DMS114 treated with DMSO at 0.1 percent for 48 hours (cell line): ENCODE data around the gene DGKI.
"Not testable (repeated sequence)": the region's sequence is repeated elsewhere in the genome, so short reads cannot be mapped to it uniquely, and the experiment has no call there.

Experiments used
- DNase-seq: peaks from one replicate; lab custom pipeline; 2025; ENCODE audit not compliant: unreplicated experiment; lab: John Stamatoyannopoulos, UW

The DGKI gene

DNA sequence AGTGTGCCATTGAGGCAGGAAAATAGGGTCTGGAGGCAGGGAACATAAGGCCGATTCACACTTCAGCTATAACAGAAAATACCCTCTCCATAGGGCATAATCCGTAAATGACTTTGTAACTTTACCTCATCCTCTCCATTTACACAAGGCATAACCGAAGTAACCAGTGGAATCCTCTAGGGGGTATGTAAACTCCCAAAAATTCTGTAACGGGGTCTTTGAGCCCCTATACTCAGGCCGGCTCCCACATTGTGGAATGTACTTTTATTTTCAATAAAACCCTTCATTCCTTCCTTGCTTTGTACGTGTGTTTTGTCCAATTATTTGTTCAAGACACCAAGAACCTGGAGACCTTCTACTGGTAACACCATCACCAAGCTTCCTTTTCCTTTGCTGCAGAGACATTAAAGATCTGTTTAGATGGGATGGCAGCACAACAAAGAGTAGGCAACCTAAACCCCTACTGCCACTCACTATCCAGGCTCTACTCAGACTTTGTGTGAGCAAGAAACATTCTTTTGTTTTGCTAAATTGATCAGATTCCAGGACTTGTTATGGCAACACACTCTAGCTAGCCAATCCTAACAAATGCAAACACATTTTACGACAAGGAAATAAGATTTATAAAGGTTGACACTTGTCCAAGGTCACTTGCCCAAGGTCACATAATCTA, 99.3 kb downstream of the DGKI start:
- no peak for DNase-seq

DNA sequence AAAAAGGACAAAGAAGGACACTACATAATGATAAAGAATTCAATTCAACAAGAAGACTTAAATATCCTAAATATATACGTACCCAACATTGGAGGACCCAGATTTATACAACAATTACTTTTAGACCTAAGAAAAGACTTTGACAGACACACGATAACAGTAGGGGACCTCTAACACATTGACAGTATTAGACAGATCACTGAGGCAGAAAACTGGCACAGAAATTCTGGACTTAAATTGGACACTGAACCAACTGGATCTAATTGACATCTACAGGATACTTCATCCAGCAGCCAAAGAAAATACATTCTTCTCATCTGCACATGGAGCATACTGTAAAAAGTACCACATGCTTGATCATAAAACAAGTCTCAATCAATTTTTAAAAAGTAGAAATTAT, 103.8 kb downstream of the DGKI start:
- DNase-seq, result no peak

DNA sequence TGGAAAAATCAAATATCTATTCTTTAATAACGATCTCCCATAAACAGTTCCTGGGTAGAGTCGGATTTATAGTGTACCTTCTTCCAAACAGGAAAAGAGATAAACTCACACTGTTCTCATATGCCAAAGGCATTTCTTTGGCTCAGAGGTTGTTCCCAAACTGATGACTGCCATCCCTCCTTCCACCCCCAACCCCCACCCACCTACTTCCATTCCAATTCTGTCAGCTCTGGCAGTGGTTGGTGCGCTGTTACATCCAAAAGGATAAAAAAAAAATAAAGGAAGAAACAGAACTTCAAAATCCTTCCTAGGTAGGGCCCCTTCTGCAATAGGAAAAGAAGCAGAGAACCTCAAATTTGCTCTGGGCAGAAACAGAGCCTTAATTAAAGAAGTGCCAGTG, 104.7 kb downstream of the DGKI start:
- DNase-seq, result no peak

DNA sequence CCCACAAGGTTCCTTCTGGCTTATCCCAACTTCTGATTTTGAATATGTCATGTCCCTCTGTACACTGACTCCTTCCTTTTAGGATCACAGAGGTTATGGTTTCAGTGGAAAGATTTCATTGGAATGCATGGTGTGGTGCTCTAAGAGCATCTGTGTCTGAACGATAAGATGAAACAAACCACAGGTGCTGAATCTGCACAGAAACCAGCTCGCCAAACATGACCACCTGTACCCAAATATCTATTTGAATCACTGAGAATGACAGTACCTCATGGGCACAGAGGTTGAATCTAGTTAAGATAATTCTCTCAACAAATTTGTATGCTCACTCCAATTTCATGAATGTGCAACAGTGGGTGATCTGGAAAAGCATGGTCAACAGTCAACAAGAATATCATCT, 105.3 kb downstream of the DGKI start:
- DNase-seq, result no peak

DNA sequence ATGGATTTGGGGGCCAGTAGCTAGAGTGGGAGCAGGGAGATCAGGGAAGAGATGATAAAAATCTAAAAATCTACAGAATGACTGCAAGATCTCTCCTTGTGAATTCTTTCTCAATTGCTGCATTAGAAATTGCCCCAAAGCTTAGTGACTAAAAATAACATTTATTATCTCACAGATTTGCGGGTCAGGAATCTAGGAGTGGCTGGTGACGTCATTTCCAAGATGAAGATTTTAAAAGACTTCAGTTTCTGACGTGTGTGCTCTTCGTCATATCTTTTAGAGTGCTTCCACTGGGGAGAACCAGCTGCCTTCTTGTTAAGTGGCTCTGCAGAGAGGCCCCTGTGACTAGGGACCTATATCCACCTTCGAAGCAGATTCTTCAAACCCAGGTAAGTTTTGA, 112.6 kb downstream of the DGKI start:
- DNase-seq, result no peak

GRCh38 chr7:137732168-137732567, 114.6 kb downstream of the DGKI start:
- no peak for DNase-seq

DNA sequence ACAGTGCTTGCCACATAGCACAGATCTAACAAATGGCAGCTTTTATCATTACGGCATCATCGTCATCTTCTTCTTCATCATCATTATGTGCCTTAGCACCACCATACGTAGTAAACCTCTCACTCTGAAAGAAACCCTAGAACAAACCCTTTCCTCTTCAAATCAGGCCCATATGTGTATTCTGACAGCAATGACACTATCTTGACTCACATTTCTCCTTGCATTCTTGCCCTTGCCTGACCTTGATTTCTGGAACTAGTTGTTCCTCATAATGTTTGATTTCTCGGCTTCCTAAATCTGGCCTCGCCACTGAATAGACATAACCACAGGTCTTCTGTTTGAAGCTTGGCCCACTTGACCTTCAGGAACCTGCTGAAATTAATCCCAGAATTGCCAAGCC, 115.3 kb downstream of the DGKI start:
- DNase-seq, result no peak

GRCh38 chr7:137728426-137728825, 118.3 kb downstream of the DGKI start:
- no peak for DNase-seq

- DNase-seq, result no peak
Measured at GRCh38 chr7:137727413-137727812, 119.4 kb downstream of the DGKI start.

DNA sequence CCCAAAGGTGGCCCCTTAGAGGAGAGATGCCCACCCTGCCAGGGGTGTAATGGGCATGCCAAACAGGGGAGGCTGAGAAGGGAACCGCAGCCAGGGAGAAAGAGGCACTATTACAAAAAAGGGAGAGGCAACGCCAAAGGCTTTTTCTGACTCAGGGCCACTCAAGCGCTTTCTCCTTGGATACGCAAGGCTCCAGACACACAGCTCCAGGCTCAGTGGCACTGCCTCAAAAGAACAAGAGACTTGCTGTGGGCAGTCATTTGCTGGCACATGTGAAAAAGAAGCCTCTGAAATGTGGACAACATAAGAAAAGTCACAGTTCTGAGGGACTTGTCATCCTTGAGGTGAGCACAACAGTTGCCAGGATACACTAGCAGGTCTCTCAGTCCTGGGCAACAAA, 128.4 kb downstream of the DGKI start:
- no peak for DNase-seq

GRCh38 chr7:137717811-137718271, 128.9 kb downstream of the DGKI start:
- DNase-seq, result no peak

- no peak for DNase-seq
Measured at GRCh38 chr7:137717045-137717444, 129.7 kb downstream of the DGKI start.

DNA sequence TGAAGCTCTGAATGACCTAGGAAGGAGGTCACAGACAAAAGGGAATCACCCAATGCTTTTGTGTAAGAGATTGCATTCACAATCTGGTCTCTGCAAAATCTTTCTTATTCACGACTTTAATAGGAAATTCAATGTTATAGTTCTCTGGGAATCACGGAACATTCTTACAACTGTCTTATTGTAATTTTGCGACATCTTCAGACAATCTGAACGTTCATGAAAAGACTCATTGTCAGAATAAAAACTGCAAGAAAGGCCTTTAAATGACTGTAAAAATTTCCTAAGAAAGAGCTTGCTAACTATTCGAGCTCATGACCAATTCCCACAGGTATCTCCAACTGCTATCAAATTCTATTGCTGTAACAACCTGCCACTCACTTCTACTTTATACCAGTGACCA, 130.7 kb downstream of the DGKI start:
- DNase-seq, result no peak

DNA sequence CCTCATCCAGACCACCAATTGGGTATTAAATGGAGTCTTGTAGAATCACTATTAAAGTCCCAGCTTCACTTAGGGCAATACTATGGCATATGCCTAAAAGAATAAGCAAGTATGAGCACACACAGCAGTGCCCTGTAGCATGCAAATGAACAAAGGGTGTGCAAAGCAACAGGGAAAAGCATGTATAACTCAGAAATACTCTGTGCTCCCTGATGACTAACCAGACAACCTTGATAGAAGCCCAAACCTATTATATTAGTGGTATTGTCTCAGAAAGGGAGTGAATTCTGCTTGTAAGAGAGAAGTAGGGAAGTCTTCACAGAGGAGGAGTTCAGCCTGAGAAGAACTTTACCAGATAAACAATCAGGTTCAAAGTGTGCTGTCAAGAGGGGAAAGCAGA, 131.2 kb downstream of the DGKI start:
- no peak for DNase-seq

DNA sequence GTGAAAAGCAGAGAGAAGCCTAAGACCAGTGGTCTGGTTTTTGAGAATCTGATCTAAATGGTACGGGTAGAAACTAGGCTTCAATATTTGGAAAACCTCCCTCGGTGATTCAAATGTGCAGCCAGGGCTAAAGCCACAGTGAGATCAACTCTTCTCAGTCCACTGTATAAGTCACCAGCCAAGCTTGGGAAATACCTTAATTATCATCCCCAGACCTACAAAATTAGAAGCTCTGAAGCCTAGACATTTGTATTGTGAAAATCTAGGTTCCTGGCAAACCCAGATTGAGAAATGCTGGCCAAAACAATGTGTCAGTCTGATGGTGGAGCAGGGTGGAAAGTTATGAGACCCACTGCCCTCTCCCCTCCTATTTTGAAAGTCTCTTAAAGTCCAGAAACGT, 131.7 kb downstream of the DGKI start:
- no peak for DNase-seq

GRCh38 chr7:137706330-137706729, 140.4 kb downstream of the DGKI start:
- not testable (repeated sequence) for DNase-seq

DNA sequence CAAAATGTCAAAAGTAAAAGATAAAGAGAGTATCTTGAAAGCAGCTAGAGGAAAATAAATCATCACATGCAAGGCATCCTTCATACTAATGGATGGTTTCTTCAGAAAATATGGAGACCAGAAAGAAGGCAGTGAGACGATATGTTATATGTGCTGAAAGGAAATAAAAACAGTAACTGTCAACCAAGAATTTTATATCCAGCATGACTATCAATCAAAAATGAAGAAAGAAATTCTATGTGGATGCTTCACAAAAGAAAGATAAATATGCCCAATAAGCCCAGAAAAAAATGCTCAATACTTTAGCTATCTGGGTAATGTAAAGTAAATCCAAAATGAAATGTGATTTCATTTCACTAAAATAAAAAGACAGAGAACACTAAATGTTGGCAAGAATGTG, 142.1 kb downstream of the DGKI start:
- no peak for DNase-seq

- no peak for DNase-seq
Measured at GRCh38 chr7:137703291-137704010, 143.3 kb downstream of the DGKI start.

GRCh38 chr7:137696988-137697387, 149.8 kb downstream of the DGKI start:
- no peak for DNase-seq

GRCh38 chr7:137696376-137696775, 150.4 kb downstream of the DGKI start:
- no peak for DNase-seq

GRCh38 chr7:137695942-137696341, 150.8 kb downstream of the DGKI start:
- no peak for DNase-seq

GRCh38 chr7:137695494-137695893, 151.3 kb downstream of the DGKI start:
- no peak for DNase-seq

DNA sequence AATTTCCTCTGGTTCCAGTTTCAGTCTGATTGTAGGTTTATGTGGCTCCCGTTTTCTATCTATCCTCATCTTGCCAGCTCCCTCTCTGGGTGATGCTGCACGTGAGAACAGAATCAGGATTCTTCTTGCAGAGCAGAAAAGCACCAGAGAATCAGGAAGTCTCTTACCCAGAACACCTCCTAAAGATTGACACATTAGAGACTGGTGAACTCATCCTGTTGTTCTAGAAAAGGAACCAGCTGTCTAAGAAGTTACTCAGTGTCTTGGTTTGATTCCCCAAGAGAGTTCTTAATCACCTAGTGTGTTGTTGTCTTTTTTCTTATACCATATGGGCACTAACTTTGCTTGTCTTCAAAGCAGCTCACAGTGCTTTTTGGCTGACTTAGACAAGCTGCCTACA, 152.4 kb downstream of the DGKI start:
- no peak for DNase-seq
